HG03159 (cell line): ENCODE measurements around the gene MAS1.
"Not testable (repeated sequence)": the region's sequence is repeated elsewhere in the genome, so short reads cannot be mapped to it uniquely, and the experiment has no call there.

ENCODE experiments used
- ATAC-seq: cut with Tn5 transposase; IDR thresholded peaks from one replicate; pipeline ENCODE4 v1.9.1; 2021; ENCODE audit warnings: mild to moderate bottlenecking, moderate library complexity; ENCODE audit not compliant: unreplicated experiment

Gene MAS1

GRCh38 chr6:159915397-159915796, 24.6 kb downstream of the MAS1 start:
- no peak for ATAC-seq

- no peak for ATAC-seq
Observed at GRCh38 chr6:159916237-159916636, 25.4 kb downstream of the MAS1 start.

DNA sequence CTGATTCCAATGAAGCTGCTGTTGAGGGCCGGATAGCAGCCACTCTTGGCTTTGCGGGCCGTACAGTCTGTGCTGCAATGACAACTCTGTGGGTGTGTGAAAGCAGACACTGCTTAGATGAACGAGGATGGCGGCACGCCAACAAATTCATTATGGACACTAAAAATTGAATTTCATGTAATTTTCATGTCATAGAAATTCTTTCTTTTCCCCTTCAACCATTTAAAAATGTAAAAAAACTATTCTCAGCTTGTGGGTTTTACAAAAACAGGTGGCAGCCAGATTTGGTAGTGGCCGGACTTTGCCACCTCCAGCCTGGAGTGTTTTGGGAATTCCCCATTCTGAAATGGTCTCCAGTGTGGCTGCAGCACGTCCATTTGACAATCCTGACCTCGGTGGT, 26.0 kb downstream of the MAS1 start:
- no peak for ATAC-seq

- no peak for ATAC-seq
Observed at GRCh38 chr6:159919011-159919511, 28.3 kb downstream of the MAS1 start.

DNA sequence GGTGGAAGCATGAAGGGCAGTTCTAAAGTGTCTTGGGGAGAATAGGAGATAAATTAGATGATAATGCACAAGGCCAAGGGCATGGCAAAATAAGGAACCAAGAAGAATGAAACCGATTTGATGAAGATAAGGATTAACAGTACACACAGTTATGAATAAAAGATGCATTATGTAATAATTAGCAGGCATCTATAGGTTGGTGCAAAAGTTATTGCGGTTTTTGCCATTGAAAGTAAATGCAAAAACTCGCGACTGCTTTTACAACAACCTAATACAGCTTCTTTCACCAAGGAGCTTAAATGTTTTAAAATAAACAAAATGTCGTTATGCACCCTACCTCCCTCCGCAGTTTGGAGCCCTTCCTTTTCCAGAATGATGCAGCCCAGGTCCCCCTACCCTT, 29.0 kb downstream of the MAS1 start:
- no peak for ATAC-seq

GRCh38 chr6:159924150-159924549, 33.4 kb downstream of the MAS1 start:
- not testable (repeated sequence) for ATAC-seq

DNA sequence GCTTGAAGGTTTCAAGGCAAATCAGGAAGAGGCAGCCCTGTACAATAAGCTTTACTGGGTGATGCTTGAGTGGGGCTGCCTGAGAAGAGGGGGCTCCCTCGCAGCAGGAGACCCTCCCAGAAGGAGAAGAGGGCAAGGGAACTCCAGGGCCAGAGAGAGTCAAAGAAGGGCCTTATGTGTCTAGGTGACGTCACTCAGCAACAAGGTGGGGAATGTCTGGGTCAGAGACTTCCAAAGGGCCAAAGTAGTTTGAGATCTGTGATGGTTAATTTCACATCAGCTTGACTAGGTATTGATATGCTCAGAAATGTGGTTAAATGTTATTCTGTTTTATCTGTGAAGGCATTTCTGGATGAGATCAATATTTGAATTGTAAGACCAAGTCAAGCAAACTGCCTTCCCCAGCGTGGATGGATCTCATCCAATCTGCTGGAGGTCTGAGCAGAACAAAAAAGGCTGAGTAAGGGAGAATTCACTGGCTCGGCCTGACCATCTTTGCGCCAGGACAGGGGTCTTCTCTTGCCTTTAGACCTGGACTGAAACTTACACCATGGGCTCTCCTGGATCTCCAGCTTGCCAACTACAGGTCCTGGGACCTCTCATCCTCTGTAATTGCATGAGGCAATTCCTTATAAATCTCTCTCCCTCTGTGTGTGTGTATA, 35.9 kb downstream of the MAS1 start:
- ATAC-seq = no peak

- no peak for ATAC-seq
Observed at GRCh38 chr6:159929819-159930218, 39.0 kb downstream of the MAS1 start.

GRCh38 chr6:159931112-159931511, 40.3 kb downstream of the MAS1 start:
- ATAC-seq = peak; percentile 90

DNA sequence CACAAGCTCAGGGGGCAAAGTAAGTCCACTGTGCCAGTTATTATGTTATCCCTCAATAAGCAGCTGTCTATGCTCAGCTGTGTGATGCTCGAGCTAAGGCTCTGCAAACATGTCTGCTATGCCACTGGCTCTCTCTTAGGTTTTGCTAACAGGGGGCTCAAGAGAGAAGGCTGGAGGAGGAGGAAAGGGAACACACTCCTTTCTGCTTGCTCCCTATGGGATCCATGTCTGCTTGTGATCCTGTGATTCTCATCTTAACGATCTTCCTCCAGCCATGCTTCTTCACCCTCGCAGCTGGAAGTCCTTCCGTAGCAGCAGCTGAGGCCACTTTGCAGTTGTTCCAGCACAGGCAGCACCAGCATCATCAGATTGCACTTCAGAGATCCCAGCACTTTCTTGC, 41.1 kb downstream of the MAS1 start:
- peak; percentile 27 for ATAC-seq

GRCh38 chr6:159933077-159933476, 42.3 kb downstream of the MAS1 start:
- no peak for ATAC-seq

GRCh38 chr6:159934181-159934580, 43.4 kb downstream of the MAS1 start:
- no peak for ATAC-seq

GRCh38 chr6:159935065-159935464, 44.3 kb downstream of the MAS1 start:
- ATAC-seq = no peak

DNA sequence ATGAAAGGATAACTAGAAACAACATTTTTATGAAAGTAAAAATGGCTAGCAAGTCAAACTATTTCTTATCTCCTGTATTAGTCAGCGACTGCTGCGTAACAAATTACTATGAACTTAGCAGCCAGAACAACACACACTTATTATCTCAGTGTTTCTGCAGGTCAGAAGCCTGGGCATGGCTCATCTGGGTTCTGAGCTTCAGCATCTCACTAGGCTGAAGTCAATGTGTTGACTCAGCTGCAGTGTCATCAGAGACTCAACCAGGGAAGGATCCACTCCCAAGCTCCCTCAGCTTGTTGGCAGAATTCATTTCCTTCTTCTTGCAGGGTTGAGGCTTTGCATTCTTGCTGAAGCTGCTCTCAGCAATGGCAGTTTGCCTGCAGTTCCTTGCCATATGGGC, 44.8 kb downstream of the MAS1 start:
- no peak for ATAC-seq

GRCh38 chr6:159939591-159940016, 48.8 kb downstream of the MAS1 start:
- no peak for ATAC-seq
